ENCODE measurements around the gene PEX7.
"Not testable (repeated sequence)": the region's sequence is repeated elsewhere in the genome, so short reads cannot be mapped to it uniquely, and the experiment has no call there.

Gene PEX7

DNA sequence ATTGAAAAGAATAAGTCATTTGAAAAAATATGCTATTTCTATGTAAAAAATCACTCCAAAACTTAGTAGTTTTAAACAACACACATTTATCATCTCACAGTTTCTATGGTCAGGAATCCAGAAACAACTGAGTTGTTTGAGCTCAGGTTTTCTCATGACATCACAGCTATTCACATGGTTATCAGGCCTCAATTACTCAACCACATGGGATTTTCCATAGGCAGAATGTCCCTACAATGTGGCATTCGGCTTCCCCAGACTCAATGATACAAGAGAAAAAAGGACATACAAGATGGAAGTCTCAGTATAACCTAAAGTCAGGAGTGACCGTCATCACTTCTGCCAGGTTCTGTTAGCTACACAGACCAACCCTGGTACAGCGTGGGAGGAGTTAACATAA is 96.3 kb downstream of the PEX7 start:
- DNase-seq, result no peak

DNA sequence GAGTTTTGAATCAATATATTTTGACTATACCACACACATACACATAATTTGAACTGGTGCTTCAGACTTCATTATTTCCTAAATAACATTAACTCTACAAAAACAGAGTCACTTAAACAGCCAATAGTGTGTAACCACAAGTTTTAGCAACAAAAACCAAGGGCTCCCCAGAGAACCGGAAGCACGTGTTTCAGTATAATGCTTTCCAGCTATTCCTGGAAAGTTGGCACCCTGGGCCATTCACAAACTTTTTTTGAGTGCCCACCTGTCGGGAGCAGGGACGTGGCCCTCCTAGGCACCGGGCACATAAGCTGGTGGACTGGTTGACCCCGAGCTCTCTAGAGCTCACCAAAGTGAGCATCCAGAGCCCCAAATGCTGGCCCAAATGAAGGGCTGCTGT is 97.8 kb downstream of the PEX7 start:
- no peak for DNase-seq

DNA sequence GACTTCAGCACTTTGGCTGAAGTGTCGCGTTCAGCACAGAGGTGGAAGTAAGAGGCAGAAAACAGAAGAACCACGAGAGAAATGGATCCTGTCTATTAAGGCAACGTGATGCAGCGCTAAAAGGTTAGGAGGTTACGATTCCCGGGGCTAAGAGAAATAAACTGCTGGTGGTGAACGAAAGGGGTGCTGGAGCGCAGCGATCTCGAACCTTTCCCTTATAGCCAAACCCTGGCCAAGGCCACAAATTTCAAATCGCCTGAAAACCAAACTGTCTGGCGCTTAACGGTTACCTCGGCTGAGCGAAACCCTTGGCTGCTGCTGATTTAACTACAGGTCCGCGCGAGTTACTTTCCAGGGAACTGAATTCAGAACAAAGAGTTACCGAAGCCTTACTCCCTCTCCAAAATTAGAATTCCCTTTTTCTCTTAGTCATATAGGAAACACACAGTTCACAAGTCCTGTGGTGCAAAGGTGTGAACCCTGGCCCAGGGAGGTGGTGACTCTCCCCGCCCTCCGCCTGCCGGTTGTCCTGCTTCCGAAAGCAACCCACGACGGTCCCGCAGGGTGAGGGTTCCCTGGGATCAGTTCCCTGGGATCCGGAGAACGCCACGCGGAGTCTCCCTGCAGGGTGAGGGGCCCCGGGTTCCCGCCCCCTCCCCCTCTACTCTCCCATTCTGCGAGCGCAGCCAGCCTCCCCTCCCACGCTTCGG is 98.4 kb downstream of the PEX7 start:
- DNase-seq, result no peak

- DNase-seq, result peak; percentile 56
Measured at GRCh38 chr6:136921381-136921935, 99.1 kb downstream of the PEX7 start.

DNA sequence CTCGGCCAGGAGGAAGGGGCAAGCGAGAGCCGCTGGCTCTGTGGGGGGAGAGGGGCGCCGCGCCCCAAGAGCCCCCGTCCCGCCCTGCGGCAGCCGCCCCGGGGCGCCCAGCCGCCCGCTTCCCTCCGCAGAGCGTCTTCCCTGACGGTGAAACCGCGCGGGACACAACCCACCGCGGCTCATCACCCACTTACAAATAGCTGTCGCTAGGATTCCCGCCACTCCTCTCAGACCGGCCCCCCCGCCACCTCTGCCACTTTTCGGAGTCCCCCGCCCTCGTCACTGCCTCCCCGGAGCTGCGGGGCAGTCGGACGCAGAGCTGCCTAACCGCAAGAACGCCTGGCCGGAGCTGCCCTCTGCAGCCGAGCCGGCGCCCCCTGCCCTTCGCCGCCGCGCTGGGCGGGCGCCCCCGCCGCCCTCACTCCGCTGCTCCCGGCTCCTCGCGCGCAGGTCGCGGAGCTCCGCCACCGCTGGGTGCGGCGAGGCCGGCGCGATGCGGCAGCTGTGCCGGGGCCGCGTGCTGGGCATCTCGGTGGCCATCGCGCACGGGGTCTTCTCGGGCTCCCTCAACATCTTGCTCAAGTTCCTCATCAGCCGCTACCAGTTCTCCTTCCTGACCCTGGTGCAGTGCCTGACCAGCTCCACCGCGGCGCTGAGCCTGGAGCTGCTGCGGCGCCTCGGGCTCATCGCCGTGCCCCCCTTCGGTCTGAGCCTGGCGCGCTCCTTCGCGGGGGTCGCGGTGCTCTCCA is 99.7 kb downstream of the PEX7 start, which contains the start of gene SLC35D3:
Gene SLC35D3 (plus strand): TSS at position 366 of the 749 bp plus-strand sequence. CDS start 128 bp downstream, at position 494.
- peak; percentile 69 for DNase-seq

GRCh38 chr6:136922685-136923006 is 100.3 kb downstream of the PEX7 start:
- DNase-seq, result no peak

DNA sequence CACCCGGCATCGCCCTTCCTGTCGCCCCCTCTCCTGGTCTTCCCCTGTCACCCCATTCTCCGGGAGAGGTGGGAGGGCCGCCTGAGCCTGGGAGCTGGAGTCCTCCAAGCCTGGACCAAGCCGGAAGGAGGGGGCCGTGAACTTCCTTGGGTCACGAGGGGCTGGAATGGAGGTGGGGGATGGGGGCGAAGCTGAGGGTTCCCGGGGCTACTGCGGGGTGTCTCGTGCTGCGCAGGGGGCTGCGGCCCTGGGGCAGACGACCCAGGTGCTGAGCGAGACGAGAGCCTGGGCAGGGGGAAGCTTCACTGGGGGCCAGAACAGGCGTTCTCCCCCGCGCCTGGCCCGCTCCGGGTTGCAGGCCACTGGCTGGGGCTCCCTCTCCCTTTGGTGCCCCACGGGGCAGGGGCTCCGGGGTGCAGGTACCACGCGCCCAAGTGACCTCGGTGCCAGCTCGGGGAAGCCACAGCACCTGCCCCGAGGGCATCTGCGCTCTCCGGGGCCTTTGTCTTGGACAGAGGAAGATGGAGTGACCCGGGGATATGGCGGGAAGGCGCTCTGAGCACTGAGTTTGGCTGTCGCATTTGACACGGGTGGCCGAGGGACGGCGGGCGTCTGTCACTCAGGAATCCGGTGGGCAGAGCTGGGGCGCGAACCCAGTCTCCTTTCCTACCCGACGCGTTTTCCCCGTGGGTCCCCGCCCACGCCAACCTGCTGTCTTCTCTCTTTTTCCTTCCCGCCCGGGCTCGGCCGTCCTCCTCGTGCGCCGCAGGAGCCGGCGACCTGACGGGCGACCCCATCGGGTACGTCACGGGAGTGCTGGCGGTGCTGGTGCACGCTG is 100.9 kb downstream of the PEX7 start:
- peak; percentile 54 for DNase-seq

DNA sequence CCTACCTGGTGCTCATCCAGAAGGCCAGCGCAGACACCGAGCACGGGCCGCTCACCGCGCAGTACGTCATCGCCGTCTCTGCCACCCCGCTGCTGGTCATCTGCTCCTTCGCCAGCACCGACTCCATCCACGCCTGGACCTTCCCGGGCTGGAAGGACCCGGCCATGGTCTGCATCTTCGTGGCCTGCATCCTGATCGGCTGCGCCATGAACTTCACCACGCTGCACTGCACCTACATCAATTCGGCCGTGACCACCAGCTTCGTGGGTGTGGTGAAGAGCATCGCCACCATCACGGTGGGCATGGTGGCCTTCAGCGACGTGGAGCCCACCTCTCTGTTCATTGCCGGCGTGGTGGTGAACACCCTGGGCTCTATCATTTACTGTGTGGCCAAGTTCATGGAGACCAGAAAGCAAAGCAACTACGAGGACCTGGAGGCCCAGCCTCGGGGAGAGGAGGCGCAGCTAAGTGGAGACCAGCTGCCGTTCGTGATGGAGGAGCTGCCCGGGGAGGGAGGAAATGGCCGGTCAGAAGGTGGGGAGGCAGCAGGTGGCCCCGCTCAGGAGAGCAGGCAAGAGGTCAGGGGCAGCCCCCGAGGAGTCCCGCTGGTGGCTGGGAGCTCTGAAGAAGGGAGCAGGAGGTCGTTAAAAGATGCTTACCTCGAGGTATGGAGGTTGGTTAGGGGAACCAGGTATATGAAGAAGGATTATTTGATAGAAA is 101.7 kb downstream of the PEX7 start:
- no peak for DNase-seq

- DNase-seq, result no peak
Measured at GRCh38 chr6:136926383-136926782, 104.0 kb downstream of the PEX7 start.

- no peak for DNase-seq
Measured at GRCh38 chr6:136927292-136927691, 104.9 kb downstream of the PEX7 start.

DNA sequence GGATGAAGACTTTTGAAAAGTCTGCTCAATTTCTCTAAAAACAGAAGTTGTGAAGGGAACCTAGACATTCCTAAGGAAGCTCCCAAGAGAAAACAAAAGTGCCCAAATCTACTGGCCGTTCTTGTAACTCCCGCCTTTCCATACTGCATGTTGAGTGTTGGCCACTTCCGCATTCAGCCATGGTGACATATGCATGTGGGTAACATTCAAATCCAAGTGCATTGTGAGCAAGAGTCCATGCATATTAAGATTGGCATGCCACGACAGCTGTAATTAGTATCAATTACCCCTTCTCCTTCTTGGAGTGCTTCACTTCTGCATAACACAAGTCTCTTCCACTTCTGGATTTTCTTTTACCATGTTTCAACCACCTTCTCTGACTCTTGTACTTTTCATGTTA is 108.1 kb downstream of the PEX7 start:
- no peak for DNase-seq

- DNase-seq, result no peak
Measured at GRCh38 chr6:136932599-136932998, 110.2 kb downstream of the PEX7 start.

- no peak for DNase-seq
Measured at GRCh38 chr6:136945072-136945471, 122.7 kb downstream of the PEX7 start.

- no peak for DNase-seq
Measured at GRCh38 chr6:136945711-136946121, 123.3 kb downstream of the PEX7 start.

DNA sequence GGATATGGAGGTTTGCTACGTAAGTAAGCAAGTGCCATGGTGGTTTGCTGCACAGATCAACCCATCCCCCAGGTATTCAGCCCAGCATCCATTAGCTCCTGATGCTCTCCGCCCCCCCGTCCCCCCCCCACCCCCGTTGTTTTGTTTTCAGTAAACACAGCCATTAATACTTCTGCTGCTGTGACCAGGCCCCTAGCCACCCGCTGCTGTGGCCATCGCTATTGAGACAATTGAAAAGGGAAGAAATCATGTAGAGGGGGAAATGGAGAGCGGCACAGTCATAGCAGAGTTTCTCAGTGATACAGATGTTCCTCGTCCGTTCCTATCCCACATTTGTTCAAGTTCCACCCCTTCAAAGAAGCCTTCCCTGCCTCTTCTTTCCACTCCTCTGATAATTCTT is 124.6 kb downstream of the PEX7 start:
- no peak for DNase-seq

- not testable (repeated sequence) for DNase-seq
Measured at GRCh38 chr6:136949957-136950356, 127.6 kb downstream of the PEX7 start.

GRCh38 chr6:136950436-136951126 is 128.2 kb downstream of the PEX7 start:
- DNase-seq, result no peak

GRCh38 chr6:136952714-136953260 is 130.4 kb downstream of the PEX7 start:
- DNase-seq, result no peak

GRCh38 chr6:136955123-136955522 is 132.7 kb downstream of the PEX7 start:
- DNase-seq, result no peak

GRCh38 chr6:136956590-136957544 is 134.5 kb downstream of the PEX7 start:
- DNase-seq, result peak; percentile 74

Measured in islet precursor cell (in vitro differentiated cells).